Measurements from ENCODE around the gene PIP4K2A. TPM values are rescaled to one million over a fixed set of nuclear protein-coding genes. Genes with fewer than 3 reads are reported as not detected.

The PIP4K2A gene
- total RNA-seq, 4 donors from 2014 or later: 2.6 to 14.9 (median 12.4) TPM

DNA sequence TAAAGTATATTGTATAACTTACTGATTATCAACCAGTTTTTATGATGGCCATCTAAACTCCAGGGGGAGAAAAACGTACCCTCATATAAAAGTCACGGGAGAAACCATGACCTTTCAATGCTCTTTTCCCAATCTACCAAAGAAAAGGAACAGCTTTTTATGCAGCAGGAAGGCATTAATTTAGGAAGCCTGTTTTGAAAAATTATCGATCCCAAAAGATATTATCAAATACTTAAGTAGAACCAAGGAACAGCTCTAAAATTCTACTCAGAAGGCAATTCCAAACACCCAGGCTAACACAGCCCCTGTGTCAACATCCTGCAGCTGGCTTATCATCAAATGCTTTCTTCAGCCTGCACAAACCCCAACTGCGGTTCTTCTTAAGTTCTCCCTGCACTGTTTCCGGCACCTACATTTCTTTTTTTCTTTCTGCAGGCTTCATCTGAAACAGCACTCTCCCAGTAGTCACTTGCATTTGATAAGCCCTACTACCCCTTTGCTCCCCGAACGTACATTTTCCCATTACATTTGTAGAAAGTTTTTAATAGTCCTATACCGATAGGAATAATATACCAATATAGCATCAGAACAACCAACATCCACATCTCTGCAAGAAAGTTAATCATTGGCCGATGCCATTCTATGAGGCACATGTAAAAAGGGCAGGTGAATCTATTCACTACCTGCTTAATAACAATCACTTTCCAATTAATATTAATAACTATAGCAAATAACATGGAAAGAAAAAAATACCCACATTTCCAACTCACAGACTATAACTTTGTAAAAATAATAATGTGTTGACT lies 47.9 kb downstream of the PIP4K2A start:
- H3K27me3 ChIP-seq: no peaks in the 10 kb centered on the region
- intact Hi-C loops (cut with DNase I; ENCODE audit: low total_unique reads) (no loop called here), in situ Hi-C loops (cut with MboI; ENCODE audit: low pct_ligation_motif_present in 1 of 4, low pct_unique_long_range_greater_than_20kb in 1 of 4, low sequenced_read_pairs in 3 of 4) (no loop called here)
- 24 to 25% methylated on average over 9 of the region's 9 CpGs for WGBS, 2 donors (ENCODE audit: low coverage in 1 of 2)
- no peaks in the 10 kb centered on the region for H3K9me3 ChIP-seq
- peaks cover 0 to 40% (median 8%) of the 10 kb centered on the region in 4 donors for H3K4me1 ChIP-seq
- H3K4me3 ChIP-seq: no peak overlapping the region
- peak; percentile 36 for DNase-seq
- H3K36me3 ChIP-seq: no peaks in the 10 kb centered on the region
- TF ChIP-seq POLR2AphosphoS5 (IDR thresholded peaks at IDR 0.05): peak in 1 of 3 donors; percentile 13
- TF ChIP-seq, protein P1, sequence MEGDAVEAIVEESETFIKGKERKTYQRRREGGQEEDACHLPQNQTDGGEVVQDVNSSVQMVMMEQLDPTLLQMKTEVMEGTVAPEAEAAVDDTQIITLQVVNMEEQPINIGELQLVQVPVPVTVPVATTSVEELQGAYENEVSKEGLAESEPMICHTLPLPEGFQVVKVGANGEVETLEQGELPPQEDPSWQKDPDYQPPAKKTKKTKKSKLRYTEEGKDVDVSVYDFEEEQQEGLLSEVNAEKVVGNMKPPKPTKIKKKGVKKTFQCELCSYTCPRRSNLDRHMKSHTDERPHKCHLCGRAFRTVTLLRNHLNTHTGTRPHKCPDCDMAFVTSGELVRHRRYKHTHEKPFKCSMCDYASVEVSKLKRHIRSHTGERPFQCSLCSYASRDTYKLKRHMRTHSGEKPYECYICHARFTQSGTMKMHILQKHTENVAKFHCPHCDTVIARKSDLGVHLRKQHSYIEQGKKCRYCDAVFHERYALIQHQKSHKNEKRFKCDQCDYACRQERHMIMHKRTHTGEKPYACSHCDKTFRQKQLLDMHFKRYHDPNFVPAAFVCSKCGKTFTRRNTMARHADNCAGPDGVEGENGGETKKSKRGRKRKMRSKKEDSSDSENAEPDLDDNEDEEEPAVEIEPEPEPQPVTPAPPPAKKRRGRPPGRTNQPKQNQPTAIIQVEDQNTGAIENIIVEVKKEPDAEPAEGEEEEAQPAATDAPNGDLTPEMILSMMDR (IDR thresholded peaks at IDR 0.05): no peak
- peak overlapping the region in 3 of 4 donors; percentile 4 to 28 (median 23) for H3K27ac ChIP-seq

DNA sequence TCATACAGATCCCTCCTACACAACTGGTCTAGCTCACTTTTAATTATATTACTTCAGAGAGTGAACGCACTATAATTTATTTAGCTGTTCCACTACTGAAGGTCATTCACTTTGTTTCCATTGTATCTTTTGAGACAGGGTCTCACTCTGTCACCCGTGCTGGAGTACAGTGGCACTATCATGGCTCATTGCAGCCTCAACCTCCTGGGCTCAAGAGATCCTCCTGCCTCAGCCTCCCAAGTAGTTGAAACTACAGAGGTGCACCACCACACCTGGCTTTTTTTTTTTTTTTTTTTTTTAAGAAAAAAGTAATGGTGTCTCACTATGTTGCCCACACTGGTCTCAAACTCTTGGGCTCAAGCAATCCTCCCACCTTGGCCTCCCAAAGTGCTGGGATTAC lies 49.0 kb downstream of the PIP4K2A start:
- H3K4me3 ChIP-seq: no peak overlapping the region
- intact Hi-C loops (cut with DNase I; ENCODE audit: low total_unique reads): no loop called here
- TF ChIP-seq POLR2AphosphoS5 (IDR thresholded peaks at IDR 0.05) (no peak), POLR2A (IDR thresholded peaks at IDR 0.05) (no peak), EP300 (IDR thresholded peaks at IDR 0.05; ENCODE audit: low read depth) (no peak)
- TF ChIP-seq, protein P1 (IDR thresholded peaks at IDR 0.05): no peak
- 96 to 100% methylated on average over 2 of the region's 2 CpGs for WGBS, 2 donors (ENCODE audit: low coverage in 1 of 2)
- no peaks in the 10 kb centered on the region for H3K9me3 ChIP-seq
- in situ Hi-C loops (cut with MboI; ENCODE audit: low pct_ligation_motif_present in 1 of 4, low pct_unique_long_range_greater_than_20kb in 1 of 4, low sequenced_read_pairs in 3 of 4): no loop called here
- no peaks in the 10 kb centered on the region for H3K36me3 ChIP-seq
- no peaks in the 10 kb centered on the region for H3K27me3 ChIP-seq
- no peak overlapping the region for H3K27ac ChIP-seq
- H3K4me1 ChIP-seq: peaks cover 0 to 40% (median 8%) of the 10 kb centered on the region in 4 donors
- DNase-seq: no peak

DNA sequence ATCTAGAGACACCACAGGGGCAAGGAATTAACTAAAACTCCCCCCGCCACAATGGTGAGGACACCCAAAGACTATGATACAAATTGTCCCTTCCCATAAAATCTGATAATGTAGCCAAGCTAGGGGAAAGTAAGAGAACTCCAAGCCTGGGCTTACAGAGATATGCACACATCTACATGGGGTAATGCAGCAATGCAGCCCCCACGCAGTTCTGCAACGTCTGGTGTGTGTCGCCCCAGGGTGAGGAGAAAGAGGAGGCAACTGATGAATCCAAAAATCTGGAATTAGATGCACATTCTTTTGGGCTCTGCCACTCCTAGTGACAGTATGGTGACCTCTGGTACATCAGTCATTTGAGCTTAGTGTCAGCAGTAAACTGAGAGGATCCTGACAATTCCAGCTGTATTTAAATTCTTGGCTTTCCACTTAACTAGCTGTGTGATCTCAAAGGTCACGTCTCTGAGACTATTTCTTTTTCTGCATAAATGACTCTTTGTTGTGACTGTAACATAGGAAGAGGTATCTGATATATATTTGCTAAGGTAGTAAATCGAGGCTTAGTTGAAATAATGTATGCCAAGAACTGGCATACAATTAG lies 51.5 kb downstream of the PIP4K2A start:
- no peak overlapping the region for H3K27ac ChIP-seq
- TF ChIP-seq POLR2AphosphoS5 (IDR thresholded peaks at IDR 0.05) (no peak), POLR2A (IDR thresholded peaks at IDR 0.05) (no peak), EP300 (IDR thresholded peaks at IDR 0.05; ENCODE audit: low read depth) (no peak)
- TF ChIP-seq, protein P1 (IDR thresholded peaks at IDR 0.05): no peak
- intact Hi-C loops (cut with DNase I; ENCODE audit: low total_unique reads) (no loop called here), in situ Hi-C loops (cut with MboI; ENCODE audit: low pct_ligation_motif_present in 1 of 4, low pct_unique_long_range_greater_than_20kb in 1 of 4, low sequenced_read_pairs in 3 of 4) (no loop called here)
- DNase-seq: no peak
- no peaks in the 10 kb centered on the region for H3K9me3 ChIP-seq
- no peak overlapping the region for H3K4me3 ChIP-seq
- H3K36me3 ChIP-seq: no peaks in the 10 kb centered on the region
- H3K4me1 ChIP-seq: peaks cover 0 to 37% (median 7%) of the 10 kb centered on the region in 4 donors
- 56 to 63% methylated on average over 1 to 6 of the region's 6 CpGs for WGBS, 2 donors (ENCODE audit: low coverage in 1 of 2)
- H3K27me3 ChIP-seq: no peaks in the 10 kb centered on the region

DNA sequence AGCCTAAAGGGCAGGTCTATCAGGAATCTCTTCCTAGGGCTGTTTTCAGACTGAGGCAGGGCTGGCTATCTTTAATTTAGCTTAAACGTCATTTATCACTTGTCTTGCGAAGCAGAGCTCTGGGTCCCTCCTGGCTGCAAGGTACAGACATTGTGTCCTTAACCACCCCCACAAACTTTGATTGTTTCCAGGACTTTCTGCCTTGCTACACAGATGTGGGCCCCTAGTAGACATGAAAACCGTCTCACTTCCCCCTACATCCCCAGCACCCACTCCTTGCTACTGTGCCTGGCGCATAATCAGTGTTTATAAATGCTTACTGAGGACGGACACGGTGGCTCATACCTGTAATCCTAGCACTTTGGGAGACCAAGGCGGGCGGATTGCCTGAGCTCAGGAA lies 54.5 kb downstream of the PIP4K2A start:
- H3K4me1 ChIP-seq: peaks cover 0 to 40% (median 8%) of the 10 kb centered on the region in 4 donors
- 82 to 90% methylated on average over 8 of the region's 8 CpGs for WGBS, 2 donors (ENCODE audit: low coverage in 1 of 2)
- no peaks in the 10 kb centered on the region for H3K9me3 ChIP-seq
- intact Hi-C loops (cut with DNase I; ENCODE audit: low total_unique reads) (no loop called here), in situ Hi-C loops (cut with MboI; ENCODE audit: low pct_ligation_motif_present in 1 of 4, low pct_unique_long_range_greater_than_20kb in 1 of 4, low sequenced_read_pairs in 3 of 4) (no loop called here)
- DNase-seq: no peak
- no peak overlapping the region for H3K4me3 ChIP-seq
- TF ChIP-seq POLR2AphosphoS5 (IDR thresholded peaks at IDR 0.05) (no peak), EP300 (IDR thresholded peaks at IDR 0.05; ENCODE audit: low read depth) (no peak), POLR2A (IDR thresholded peaks at IDR 0.05) (no peak)
- TF ChIP-seq, protein P1 (IDR thresholded peaks at IDR 0.05): no peak
- no peaks in the 10 kb centered on the region for H3K27me3 ChIP-seq
- no peaks in the 10 kb centered on the region for H3K36me3 ChIP-seq
- H3K27ac ChIP-seq: no peak overlapping the region
